Mesendoderm (in vitro differentiated cells): ENCODE measurements around the gene PRDM16.

ENCODE experiments used
- DNase-seq: peaks from one replicate; pipeline ENCODE4 v3.0.0; 2013
- H2AK5ac ChIP-seq: 2 replicates; pipeline ENCODE4 v1.6.1; 2013; ENCODE audit warnings: low read length, inconsistent platforms
- H2BK120ac ChIP-seq: 2 replicates; pipeline ENCODE4 v1.6.1; 2013; ENCODE audit warnings: low read depth, mild to moderate bottlenecking, low read length, moderate library complexity, mixed read lengths
- H2BK15ac ChIP-seq: replicated peaks from 2 replicates; pipeline ENCODE4 v1.6.1; 2013; ENCODE audit warnings: low read depth, mild to moderate bottlenecking, moderate library complexity
- H2BK5ac ChIP-seq: 2 replicates; pipeline ENCODE4 v1.6.1; 2013; ENCODE audit warnings: low read length, inconsistent platforms
- H3K18ac ChIP-seq: 2 replicates; pipeline ENCODE4 v1.6.1; 2013; ENCODE audit warnings: mild to moderate bottlenecking, low read length, mixed read lengths
- H3K23ac ChIP-seq: one replicate; pipeline ENCODE4 v1.6.1; 2013; ENCODE audit warnings: low read length
- H3K27ac ChIP-seq: 2 replicates; pipeline ENCODE4 v1.5.1; 2013; ENCODE audit warnings: low read depth, mild to moderate bottlenecking, inconsistent platforms, low read length, moderate library complexity
- H3K27me3 ChIP-seq: 2 replicates; pipeline ENCODE4 v1.6.1; 2013; ENCODE audit warnings: low read length, control low read depth, mild to moderate bottlenecking, inconsistent platforms; ENCODE audit not compliant: insufficient read depth, poor library complexity
- H3K36me3 ChIP-seq: 2 replicates; pipeline ENCODE4 v1.6.1; 2013; ENCODE audit warnings: low read length, inconsistent platforms; ENCODE audit not compliant: control insufficient read depth, insufficient read depth
- H3K4ac ChIP-seq: one replicate; pipeline ENCODE4 v1.6.1; 2013; ENCODE audit warnings: low read depth, mild to moderate bottlenecking, low read length, moderate library complexity
- H3K4me1 ChIP-seq: 2 replicates; pipeline ENCODE4 v1.6.1; 2013; ENCODE audit warnings: low read depth, low read length, inconsistent platforms; ENCODE audit not compliant: control insufficient read depth
- H3K4me2 ChIP-seq: 2 replicates; pipeline ENCODE4 v1.6.1; 2013; ENCODE audit warnings: low read length
- H3K4me3 ChIP-seq: 2 replicates; pipeline ENCODE4 v1.5.1; 2013; ENCODE audit warnings: mild to moderate bottlenecking, low read length
- H3K56ac ChIP-seq: one replicate; pipeline ENCODE4 v1.6.1; 2013; ENCODE audit warnings: low read length
- H3K79me1 ChIP-seq: 2 replicates; pipeline ENCODE4 v1.6.1; 2013; ENCODE audit warnings: low read length, inconsistent platforms
- H3K79me2 ChIP-seq: 2 replicates; pipeline ENCODE4 v1.6.1; 2013; ENCODE audit warnings: mild to moderate bottlenecking, low read length; ENCODE audit not compliant: control insufficient read depth, insufficient read depth
- H3K9ac ChIP-seq: 2 replicates; pipeline ENCODE4 v1.6.1; 2013; ENCODE audit warnings: low read length, inconsistent platforms
- H4K5ac ChIP-seq: one replicate; pipeline ENCODE4 v1.6.1; 2013; ENCODE audit warnings: low read length
- H4K8ac ChIP-seq: one replicate; pipeline ENCODE4 v1.6.1; 2013; ENCODE audit warnings: low read depth, mild to moderate bottlenecking, control low read depth, low read length, moderate library complexity
- WGBS: extraction: QIAGEN DNeasy Blood & Tissue Kit; methylation state at CpG from one replicate; pipeline ENCODE4 v1.1.7; 2013; ENCODE audit warnings: low lambda C conversion rate, missing lambda C conversion rate; ENCODE audit not compliant: insufficient coverage; ENCODE audit errors: extremely low coverage; 5-methylcytosine and 5-hydroxymethylcytosine counted together

PRDM16 gene

DNA sequence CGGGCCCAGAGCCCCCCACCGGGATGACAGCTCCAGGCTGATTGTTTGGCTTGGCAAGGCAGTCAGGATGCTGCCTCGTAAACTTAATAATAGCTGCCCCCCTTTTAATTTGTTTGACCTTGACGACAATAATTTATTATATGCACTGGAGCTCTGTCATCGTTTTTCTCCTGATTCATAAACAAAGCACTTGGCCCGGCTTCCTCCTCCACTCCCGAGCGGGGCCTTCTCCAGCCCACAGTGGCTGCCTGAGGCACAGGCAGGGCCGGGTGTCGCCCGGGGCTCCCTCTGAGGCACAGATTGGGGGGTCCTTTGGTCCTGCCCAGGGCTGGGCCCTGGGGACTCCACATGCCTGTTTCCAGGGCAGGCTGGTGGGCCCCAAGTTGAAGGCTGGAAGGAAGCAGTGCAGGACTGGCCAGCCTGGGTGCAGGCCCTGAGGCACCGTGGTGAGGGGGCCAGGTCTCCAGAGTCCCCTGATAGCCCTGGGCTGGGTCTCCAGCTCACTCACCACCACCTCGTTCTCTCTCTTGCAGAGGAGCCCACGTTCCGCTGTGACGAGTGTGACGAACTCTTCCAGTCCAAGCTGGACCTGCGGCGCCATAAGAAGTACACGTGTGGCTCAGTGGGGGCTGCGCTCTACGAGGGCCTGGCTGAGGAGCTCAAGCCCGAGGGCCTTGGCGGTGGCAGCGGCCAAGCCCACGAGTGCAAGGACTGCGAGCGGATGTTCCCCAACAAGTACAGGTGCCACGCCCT lies 333.4 kb downstream of the PRDM16 start:
- H4K5ac ChIP-seq, result no peak overlapping the region
- no peak overlapping the region for H3K4me2 ChIP-seq
- H3K18ac ChIP-seq, result no peak overlapping the region
- H3K23ac ChIP-seq, result no peak overlapping the region
- no peak for DNase-seq
- H3K4me3 ChIP-seq, result no peak overlapping the region
- no peaks in the 10 kb centered on the region for H3K79me1 ChIP-seq
- H4K8ac ChIP-seq, result no peak overlapping the region
- H2BK5ac ChIP-seq, result no peak overlapping the region
- no peaks in the 10 kb centered on the region for H3K79me2 ChIP-seq
- no peak overlapping the region for H3K56ac ChIP-seq
- no peak overlapping the region for H2BK15ac ChIP-seq
- no peak overlapping the region for H3K27ac ChIP-seq
- no peak overlapping the region for H2AK5ac ChIP-seq
- no CpG with 5 or more reads among the region's 29 CpGs for WGBS
- no peaks in the 10 kb centered on the region for H3K36me3 ChIP-seq
- peaks cover 2% of the 10 kb centered on the region for H3K27me3 ChIP-seq
- no peak overlapping the region for H2BK120ac ChIP-seq
- no peak overlapping the region for H3K4ac ChIP-seq
- no peaks in the 10 kb centered on the region for H3K4me1 ChIP-seq
- no peak overlapping the region for H3K9ac ChIP-seq

DNA sequence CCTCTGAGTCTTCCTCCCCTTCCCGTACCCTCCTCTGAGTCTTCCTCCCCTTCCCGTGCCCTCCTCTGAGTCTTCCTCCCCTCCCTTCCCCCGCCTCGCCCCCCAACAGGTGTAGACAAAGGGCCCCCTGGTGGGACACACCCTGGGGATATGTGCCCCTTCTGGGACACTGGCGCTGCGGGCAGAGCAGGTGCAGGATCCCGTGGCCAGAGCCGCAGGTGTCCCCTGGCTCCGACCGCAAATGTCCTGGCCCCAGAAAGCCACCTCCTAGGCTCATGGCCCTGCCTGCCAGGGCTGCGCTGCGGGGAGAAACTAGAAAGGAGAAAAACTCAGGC lies 334.0 kb downstream of the PRDM16 start:
- Histone ChIP-seq H3K4ac (no peak overlapping the region), H3K36me3 (no peaks in the 10 kb centered on the region), H2BK5ac (no peak overlapping the region), H2BK15ac (no peak overlapping the region), H3K9ac (no peak overlapping the region), H4K5ac (no peak overlapping the region), H3K23ac (no peak overlapping the region), H3K18ac (no peak overlapping the region), H3K4me3 (no peak overlapping the region), H3K56ac (no peak overlapping the region), H3K4me1 (no peaks in the 10 kb centered on the region), H3K79me2 (no peaks in the 10 kb centered on the region), H2AK5ac (no peak overlapping the region), H4K8ac (no peak overlapping the region), H3K27ac (no peak overlapping the region), H3K27me3 (no peaks in the 10 kb centered on the region), H3K4me2 (no peak overlapping the region), H3K79me1 (no peaks in the 10 kb centered on the region), H2BK120ac (no peak overlapping the region)
- WGBS, result no CpG with 5 or more reads among the region's 12 CpGs
- no peak for DNase-seq

DNA sequence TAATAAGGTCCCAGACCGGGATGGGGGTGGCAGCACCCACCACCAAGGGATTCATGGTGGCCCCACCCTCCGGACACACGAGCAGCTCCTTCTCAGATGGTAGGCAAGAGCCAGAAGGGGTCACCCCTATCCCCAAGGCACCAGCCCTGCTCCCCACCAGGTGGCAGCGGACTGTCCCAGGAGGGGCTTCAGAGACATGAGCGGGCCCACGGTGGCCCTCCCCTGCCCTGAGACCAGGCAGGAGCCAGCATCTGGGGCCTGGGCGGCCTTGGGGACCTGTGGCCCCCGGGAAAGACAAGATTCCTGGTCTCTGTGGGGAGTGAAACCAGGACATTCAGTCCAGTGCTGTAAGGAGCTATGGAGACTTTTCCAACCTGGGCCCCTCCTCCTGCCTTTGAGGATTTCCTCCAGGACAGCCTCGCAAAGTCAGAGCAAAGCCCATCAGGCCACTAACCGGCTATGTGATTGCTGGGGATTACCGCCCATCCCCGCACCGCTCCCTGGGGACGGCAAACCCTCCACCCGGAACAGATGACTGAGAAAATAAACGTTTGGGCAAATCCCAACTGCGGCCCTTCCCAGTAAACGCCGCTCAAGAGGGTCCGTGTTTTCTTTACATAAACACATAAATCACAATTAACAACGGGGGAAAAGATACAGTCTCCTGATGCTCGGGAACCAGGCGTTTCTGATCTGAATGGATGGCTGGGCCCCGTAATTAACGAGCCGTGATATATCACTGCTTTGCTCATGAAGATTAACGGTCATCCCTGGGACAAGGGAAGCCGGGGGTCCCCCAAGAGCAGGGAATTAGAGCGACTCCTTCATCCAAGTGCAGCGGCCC lies 334.6 kb downstream of the PRDM16 start:
- no peak overlapping the region for H2BK120ac ChIP-seq
- H3K4ac ChIP-seq, result no peak overlapping the region
- no CpG with 5 or more reads among the region's 30 CpGs for WGBS

DNA sequence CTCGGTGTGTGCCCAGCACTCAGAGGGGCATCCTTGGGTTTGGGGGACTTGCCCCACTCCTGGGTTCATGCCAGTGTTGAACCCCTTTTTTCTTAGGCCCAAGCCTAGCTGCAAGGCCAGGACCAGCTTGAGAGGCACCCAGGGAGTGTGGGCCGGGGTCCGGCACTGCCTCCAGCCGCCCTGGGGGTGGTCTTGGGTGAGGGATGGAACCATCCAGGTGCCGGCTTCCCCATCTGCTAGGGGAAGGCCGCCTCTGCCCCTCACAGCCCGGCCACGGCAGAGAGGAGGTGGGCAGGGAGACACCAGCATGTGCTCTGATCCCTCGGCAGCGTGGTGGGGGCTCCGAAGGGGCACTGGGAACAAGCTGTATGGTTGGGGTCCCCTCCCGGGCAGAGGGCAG lies 335.3 kb downstream of the PRDM16 start:
- Histone ChIP-seq H3K79me1 (no peaks in the 10 kb centered on the region), H3K36me3 (no peaks in the 10 kb centered on the region), H3K4ac (no peak overlapping the region), H3K4me3 (no peak overlapping the region), H2AK5ac (no peak overlapping the region), H3K23ac (no peak overlapping the region), H3K27ac (no peak overlapping the region), H4K8ac (no peak overlapping the region), H2BK15ac (no peak overlapping the region), H3K18ac (no peak overlapping the region), H3K79me2 (no peaks in the 10 kb centered on the region), H2BK120ac (no peak overlapping the region), H3K4me1 (no peaks in the 10 kb centered on the region), H3K4me2 (no peak overlapping the region), H3K56ac (no peak overlapping the region), H2BK5ac (no peak overlapping the region), H3K9ac (no peak overlapping the region), H4K5ac (no peak overlapping the region), H3K27me3 (no peaks in the 10 kb centered on the region)
- WGBS, result no CpG with 5 or more reads among the region's 12 CpGs
- DNase-seq, result no peak

More for the DNA sequence above, 334.6 kb downstream of the PRDM16 start:
- no peaks in the 10 kb centered on the region for H3K27me3 ChIP-seq
- no peak overlapping the region for H3K56ac ChIP-seq
- no peak overlapping the region for H3K9ac ChIP-seq
- no peak overlapping the region for H3K4me2 ChIP-seq
- H2BK5ac ChIP-seq, result no peak overlapping the region
- no peaks in the 10 kb centered on the region for H3K79me1 ChIP-seq
- no peak overlapping the region for H3K18ac ChIP-seq
- H3K4me3 ChIP-seq, result no peak overlapping the region
- H2BK15ac ChIP-seq, result no peak overlapping the region
- no peak overlapping the region for H4K8ac ChIP-seq
- no peak overlapping the region for H3K27ac ChIP-seq
- no peaks in the 10 kb centered on the region for H3K79me2 ChIP-seq
- DNase-seq, result peak; percentile 58
- no peaks in the 10 kb centered on the region for H3K4me1 ChIP-seq
- H3K36me3 ChIP-seq, result no peaks in the 10 kb centered on the region
- H2AK5ac ChIP-seq, result no peak overlapping the region
- H4K5ac ChIP-seq, result no peak overlapping the region
- H3K23ac ChIP-seq, result no peak overlapping the region

DNA sequence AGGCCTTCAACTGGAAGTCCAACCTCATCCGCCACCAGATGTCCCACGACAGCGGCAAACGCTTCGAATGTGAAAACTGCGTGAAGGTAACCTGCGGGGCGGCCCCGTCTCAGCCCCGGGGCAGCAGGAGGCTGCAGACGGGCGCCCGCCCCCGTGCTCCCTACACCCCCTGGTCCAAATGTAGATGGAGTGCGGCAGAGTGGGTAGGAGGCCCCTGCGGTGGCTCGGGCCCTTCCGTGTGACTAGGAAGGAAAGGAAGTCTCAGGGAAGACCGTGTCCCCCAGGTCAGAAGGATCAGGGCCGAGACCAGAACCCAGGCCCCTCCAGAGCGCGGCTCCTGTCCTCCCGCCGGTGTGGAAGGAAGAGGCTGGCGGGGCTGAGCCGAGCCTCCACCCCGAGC lies 335.8 kb downstream of the PRDM16 start:
- Histone ChIP-seq H3K79me2 (no peaks in the 10 kb centered on the region), H4K8ac (no peak overlapping the region)
- no CpG with 5 or more reads among the region's 27 CpGs for WGBS

More for the DNA sequence above, 335.8 kb downstream of the PRDM16 start:
- Histone ChIP-seq H2BK120ac (no peak overlapping the region), H3K4me2 (no peak overlapping the region), H3K4me3 (no peak overlapping the region), H3K18ac (no peak overlapping the region), H3K9ac (no peak overlapping the region), H2BK15ac (no peak overlapping the region), H3K23ac (no peak overlapping the region), H3K4me1 (no peaks in the 10 kb centered on the region), H3K4ac (no peak overlapping the region), H3K27ac (no peak overlapping the region), H3K27me3 (no peaks in the 10 kb centered on the region), H2AK5ac (no peak overlapping the region), H2BK5ac (no peak overlapping the region), H3K79me1 (no peaks in the 10 kb centered on the region), H3K56ac (no peak overlapping the region), H3K36me3 (no peaks in the 10 kb centered on the region), H4K5ac (no peak overlapping the region)
- DNase-seq, result no peak
